H1 (cell line): ENCODE data around the gene TMTC4. TPM values are rescaled to one million over a fixed set of nuclear protein-coding genes. Genes with fewer than 3 reads are reported as not detected.

Experiments
- BRCA1 ChIP-seq: IDR thresholded peaks from 2 replicates; pipeline ENCODE4 v1.6.1; 2012; ENCODE audit warnings: low read depth, low read length, improper control_type of control experiment
- CHD7 ChIP-seq: fragments of 300-600 bp; sonication (generic); IDR thresholded peaks from 2 replicates; pipeline ENCODE4 v1.7.1; 2012; ENCODE audit warnings: low read length, moderate library complexity, mild to moderate bottlenecking, inconsistent platforms; ENCODE audit not compliant: insufficient replicate concordance
- EZH2 ChIP-seq: fragments of 200-600 bp; sonication (generic); IDR thresholded peaks from 2 replicates; pipeline ENCODE4 v1.7.1; 2012; ENCODE audit warnings: low read depth, mild to moderate bottlenecking, moderate library complexity, low read length, inconsistent platforms; ENCODE audit not compliant: severe bottlenecking
- POU5F1 ChIP-seq: IDR thresholded peaks from 2 replicates; pipeline ENCODE4 v1.6.1; 2011; ENCODE audit warnings: low read depth, mild to moderate bottlenecking, low read length, moderate library complexity
- TBP ChIP-seq: IDR thresholded peaks from 2 replicates; pipeline ENCODE4 v1.6.1; 2011; ENCODE audit warnings: low read depth, low read length, improper control_type of control experiment
- TCF12 ChIP-seq: IDR thresholded peaks from 2 replicates; pipeline ENCODE4 v1.6.1; 2011; ENCODE audit warnings: low read depth, mild to moderate bottlenecking, low read length
- polyA plus RNA-seq, 7 experiments: library from polyadenylated mRNA; depleted of rRNA in 3 of 7; stranded (reverse) in 5 of 7; unstranded in 2 of 7; fragments of >200 nt in 5 of 7; fragments of 200-250 nt in 2 of 7; gene quantifications; 1 replicate in 5 of 7; 2 replicates in 1 of 7; 4 replicates in 1 of 7; pipeline versions ENCODE4 v1.2.1 to v1.2.3, GENCODE V29; 2011 to 2013; ENCODE audit warnings: missing spikeins in 2 of 7, mixed read lengths in 2 of 7
- total RNA-seq: library from RNA; stranded (reverse); fragmentation: NEBNext Ultra II Directional; extraction: Animal tissue kit (Norgen Biotek cat#: 25700); gene quantifications from 2 replicates; pipeline ENCODE4 v1.2.1, GENCODE V29; 2021

Gene TMTC4
- total and polyA plus RNA-seq, 2 of the 8 experiments (the other 6 are each of a cell fraction or from before 2014, with no cell fraction given): 26.3 to 42.6 TPM

- TF ChIP-seq TBP: no peak
- no peak for TF ChIP-seq TCF12
- TF ChIP-seq EZH2: no peak
- TF ChIP-seq BRCA1: no peak
- TF ChIP-seq CHD7: no peak
- TF ChIP-seq POU5F1: no peak
Measured at GRCh38 chr13:100665403-100665802, 9.2 kb downstream of the TMTC4 start (continued).
